Measurements from ENCODE around the gene ARID3C.

ARID3C gene

DNA sequence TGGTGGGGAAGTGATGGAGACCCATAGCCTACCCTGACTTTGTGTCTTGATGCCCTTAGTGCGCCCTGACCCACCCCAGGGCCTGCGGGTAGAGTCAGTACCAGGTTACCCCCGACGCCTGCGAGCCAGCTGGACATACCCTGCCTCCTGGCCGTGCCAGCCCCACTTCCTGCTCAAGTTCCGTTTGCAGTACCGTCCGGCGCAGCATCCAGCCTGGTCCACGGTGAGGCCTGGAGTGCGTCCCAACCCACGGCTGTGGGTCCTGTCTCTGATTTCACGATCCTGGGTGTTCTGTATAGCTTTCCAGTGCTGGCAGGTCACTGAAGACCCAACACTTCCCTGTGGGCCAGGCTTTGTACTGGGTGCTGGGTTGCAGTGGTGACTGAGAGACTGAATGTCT, 29.6 kb upstream of the ARID3C start:
- TF ChIP-seq, protein P1, sequence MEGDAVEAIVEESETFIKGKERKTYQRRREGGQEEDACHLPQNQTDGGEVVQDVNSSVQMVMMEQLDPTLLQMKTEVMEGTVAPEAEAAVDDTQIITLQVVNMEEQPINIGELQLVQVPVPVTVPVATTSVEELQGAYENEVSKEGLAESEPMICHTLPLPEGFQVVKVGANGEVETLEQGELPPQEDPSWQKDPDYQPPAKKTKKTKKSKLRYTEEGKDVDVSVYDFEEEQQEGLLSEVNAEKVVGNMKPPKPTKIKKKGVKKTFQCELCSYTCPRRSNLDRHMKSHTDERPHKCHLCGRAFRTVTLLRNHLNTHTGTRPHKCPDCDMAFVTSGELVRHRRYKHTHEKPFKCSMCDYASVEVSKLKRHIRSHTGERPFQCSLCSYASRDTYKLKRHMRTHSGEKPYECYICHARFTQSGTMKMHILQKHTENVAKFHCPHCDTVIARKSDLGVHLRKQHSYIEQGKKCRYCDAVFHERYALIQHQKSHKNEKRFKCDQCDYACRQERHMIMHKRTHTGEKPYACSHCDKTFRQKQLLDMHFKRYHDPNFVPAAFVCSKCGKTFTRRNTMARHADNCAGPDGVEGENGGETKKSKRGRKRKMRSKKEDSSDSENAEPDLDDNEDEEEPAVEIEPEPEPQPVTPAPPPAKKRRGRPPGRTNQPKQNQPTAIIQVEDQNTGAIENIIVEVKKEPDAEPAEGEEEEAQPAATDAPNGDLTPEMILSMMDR (IDR thresholded peaks at IDR 0.05; ENCODE audit: extremely low read depth, missing control alignments): no peak
- no peak for DNase-seq (ENCODE audit: low spot score)

DNA sequence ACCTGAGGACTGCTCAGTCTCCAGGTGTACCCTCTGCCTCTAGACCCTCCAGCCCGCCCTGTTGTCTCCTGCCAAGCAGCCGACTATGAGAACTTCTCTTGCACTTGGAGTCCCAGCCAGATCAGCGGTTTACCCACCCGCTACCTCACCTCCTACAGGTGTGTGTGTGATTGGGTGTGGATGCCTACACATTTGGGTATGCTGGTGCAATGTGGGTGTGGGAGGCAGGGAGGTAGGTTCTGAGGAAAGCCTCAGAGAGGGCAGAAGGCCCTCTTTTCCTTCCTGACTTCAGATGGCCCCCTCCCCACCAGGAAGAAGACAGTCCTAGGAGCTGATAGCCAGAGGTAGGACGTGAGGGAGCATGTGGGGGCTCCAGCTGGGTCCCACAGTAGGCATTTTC, 28.1 kb upstream of the ARID3C start:
- DNase-seq (ENCODE audit: low spot score): no peak
- TF ChIP-seq, protein P1 (IDR thresholded peaks at IDR 0.05; ENCODE audit: extremely low read depth, missing control alignments): no peak

DNA sequence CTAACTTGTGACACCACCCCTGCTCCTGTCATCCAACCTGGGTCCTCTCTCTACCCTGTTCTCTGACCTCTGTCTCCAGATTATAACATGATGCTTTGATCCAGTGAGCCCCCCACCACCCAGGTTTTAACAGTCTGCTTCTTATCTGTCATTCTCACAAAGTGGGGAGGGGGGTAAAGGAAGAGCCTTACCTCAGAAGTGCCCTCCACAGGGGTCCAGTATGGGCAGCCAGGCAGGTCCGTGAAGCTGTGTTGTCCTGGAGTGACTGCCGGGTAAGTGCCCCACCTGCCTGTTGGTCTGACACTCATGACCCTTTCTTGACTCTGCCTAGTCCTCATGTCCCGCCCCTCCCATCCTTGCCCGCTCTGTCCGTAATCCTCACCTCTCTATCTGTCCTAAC, 26.5 kb upstream of the ARID3C start:
- TF ChIP-seq, protein P1 (IDR thresholded peaks at IDR 0.05; ENCODE audit: extremely low read depth, missing control alignments): no peak

DNA sequence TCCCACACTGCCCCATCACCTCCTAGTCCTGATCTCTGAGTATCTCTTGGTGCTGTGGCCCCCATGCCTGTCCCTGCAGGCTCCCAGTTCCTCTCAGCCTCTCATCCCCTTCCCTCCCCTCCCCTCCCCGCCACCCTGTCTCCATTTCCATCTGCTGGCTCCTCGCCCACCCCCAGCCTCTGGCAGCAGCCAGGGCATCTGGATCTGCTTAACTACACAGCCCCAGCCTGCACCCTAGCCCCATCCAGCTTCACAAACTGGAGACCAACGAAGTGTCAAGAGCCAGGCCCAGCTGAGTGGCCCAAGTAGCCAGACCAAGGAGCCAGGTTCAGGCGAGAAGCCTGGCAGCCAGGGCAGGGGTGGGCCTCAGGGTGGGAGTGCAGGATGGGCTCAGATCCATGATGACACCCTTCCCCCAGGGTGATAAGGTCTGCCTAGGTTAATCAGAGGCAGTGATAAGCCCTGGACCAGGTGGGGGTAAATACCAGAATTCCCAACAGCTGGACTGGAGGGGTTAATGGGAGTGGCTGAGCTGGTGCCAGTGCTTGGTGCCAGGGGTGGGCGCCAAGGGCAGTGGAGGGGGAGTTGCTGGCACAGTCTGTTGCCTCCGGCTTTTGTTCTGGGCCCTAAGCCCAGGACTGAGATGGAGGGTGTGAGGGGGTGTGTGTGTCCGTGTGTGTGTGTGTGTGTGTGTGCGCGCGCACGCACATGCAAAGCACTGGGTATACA, 25.6 kb upstream of the ARID3C start:
- DNase-seq (ENCODE audit: low spot score): no peak

More for the DNA sequence above, 26.5 kb upstream of the ARID3C start:
- DNase-seq (ENCODE audit: low spot score): no peak

DNA sequence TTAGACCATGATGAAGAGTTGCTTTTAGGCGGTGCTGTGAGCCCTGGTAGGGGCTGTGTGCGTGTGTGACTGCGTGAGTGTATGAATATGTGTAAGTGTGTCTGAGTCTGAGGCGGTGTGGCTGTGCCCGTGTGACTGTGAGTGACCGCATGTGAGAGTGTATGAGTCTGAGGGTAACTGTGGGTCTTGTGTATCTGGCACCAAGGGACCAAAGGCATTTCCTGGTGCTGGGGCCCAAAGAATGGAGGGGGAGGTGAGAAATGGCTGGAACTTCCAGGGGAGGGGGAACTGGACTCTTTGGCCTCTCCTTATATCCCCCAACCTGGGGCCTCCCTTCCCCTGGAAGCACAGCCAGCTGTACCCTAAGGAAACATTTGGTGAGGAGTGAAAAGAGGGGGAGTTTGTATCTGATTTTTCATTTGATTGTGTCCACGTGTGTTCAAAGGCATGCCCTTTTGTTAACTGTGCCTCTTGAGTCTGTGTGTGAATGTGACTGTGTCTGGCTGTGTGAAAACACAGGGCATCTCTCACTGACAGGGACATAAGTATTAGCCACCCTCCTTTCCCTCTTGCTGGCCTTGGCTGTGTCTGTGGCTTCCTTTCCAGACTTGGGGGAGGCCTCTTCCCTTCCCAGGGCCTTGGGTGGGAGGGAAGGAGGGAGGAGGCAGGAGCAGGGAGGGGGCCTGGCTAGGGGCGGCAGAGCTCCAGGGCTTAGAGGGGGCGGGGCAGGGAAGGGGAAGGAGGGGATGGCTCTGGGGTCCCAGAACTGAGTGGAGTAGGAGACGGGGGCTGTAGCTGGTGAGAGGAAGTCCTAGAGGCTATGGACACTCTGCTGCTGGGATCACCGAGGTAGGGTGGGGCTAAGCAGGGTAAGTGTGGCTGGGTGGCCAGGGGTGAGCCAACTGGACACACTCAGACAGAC, 24.5 kb upstream of the ARID3C start:
- no peak for DNase-seq (ENCODE audit: low spot score)
- TF ChIP-seq, protein P1 (IDR thresholded peaks at IDR 0.05; ENCODE audit: extremely low read depth, missing control alignments): no peak

More for the DNA sequence above, 25.6 kb upstream of the ARID3C start:
- TF ChIP-seq, protein P1 (IDR thresholded peaks at IDR 0.05; ENCODE audit: extremely low read depth, missing control alignments): no peak

DNA sequence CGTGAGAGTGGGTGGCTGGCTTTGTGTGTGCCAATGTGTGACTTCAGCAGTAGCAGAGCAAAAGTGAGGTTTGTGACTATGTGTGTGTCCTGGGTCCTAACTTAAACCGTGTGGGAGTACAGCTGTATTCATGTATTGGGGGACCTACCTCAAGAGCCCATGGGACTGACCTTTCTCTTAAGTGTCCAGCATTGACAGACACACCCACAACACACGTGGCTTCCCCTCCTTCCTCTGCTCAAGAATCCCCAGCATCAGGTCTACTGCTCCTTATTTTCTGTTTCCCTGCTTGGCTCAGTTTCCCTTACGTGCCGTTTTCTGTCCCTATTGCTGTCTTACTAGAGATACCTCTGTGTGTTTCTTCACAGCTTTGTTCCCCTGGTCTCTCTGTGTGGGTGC, 23.7 kb upstream of the ARID3C start:
- DNase-seq (ENCODE audit: low spot score): no peak
- TF ChIP-seq, protein P1 (IDR thresholded peaks at IDR 0.05; ENCODE audit: extremely low read depth, missing control alignments): no peak

Measured in GM20000 (cell line).